ENCODE results near the gene CLCNKB. TPM values are rescaled to one million over a fixed set of nuclear protein-coding genes. Genes with fewer than 3 reads are reported as not detected.

The CLCNKB gene
- total and polyA plus RNA-seq, 2 of the 4 experiments (the other 2 are of a cell fraction), result 0.09 TPM; not detected in 1

DNA sequence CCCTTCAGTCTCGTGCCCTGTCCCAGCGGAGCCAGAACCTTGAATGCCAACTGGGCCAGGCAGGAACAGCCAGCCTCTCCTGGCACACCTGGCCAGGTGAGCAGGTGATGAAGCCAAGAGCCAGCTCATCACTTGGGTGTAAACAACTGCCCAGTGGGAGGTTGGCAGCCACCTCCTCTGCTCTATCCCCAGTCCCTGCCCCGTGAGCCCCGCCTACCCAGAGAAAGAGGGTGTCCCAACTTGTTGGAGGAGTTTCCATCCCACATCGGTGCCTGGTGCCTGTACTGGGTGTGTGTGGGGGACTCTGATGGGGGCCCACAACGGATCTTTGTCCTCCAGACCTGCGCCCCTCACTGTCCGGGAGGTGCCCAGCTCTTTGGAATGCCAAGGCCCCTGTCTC, 47.7 kb downstream of the CLCNKB start:
- Histone ChIP-seq H3K23ac (ENCODE audit: low read depth, low read length) (no peak overlapping the region), H3K4me2 (ENCODE audit: low read depth, low read length) (no peak overlapping the region), H3K9me1 (ENCODE audit: insufficient read depth, low read length) (no peaks in the 10 kb centered on the region), H3K14ac (replicated peaks; ENCODE audit: low read depth, low read length) (no peak overlapping the region), H3K36me3 (ENCODE audit: control insufficient read depth, insufficient read depth, low read length) (no peaks in the 10 kb centered on the region), H2BK20ac (ENCODE audit: low read depth, low read length) (no peak overlapping the region), H2AK5ac (ENCODE audit: low read depth, low read length) (no peak overlapping the region), H2BK5ac (ENCODE audit: low read depth, low read length, poor library complexity, severe bottlenecking) (no peak overlapping the region), H3K79me1 (ENCODE audit: low read depth in 1 of 2, low read length in 2 of 2) (no peaks in the 10 kb centered on the region), H3K18ac (ENCODE audit: low read depth, low read length) (no peak overlapping the region), H4K5ac (ENCODE audit: low read depth, low read length) (no peak overlapping the region), H3K27ac (ENCODE audit: insufficient read depth, low read length) (no peak overlapping the region), H3K27me3 (ENCODE audit: control insufficient read depth, insufficient read depth, low read length) (peaks cover 4% of the 10 kb centered on the region; the same call in 1 of the 2 replicates), H2AFZ (replicated peaks; ENCODE audit: low read length, poor library complexity) (no peak overlapping the region), H3K9me3 (ENCODE audit: control insufficient read depth, insufficient read depth, low read length) (no peaks in the 10 kb centered on the region), H4K8ac (ENCODE audit: low read depth in 2 of 2, low read length in 2 of 2) (no peak overlapping the region), H3K4ac (ENCODE audit: low read depth, low read length) (no peak overlapping the region), H3K4me1 (ENCODE audit: control insufficient read depth, insufficient read depth, low read length) (peaks cover 8% of the 10 kb centered on the region), H3K4me3 (ENCODE audit: insufficient read depth, low read depth, low read length) (no peak overlapping the region), H4K91ac (ENCODE audit: insufficient read depth, low read depth, low read length) (no peak overlapping the region), H3K56ac (ENCODE audit: extremely low read depth, insufficient read depth, low read length) (no peak overlapping the region), H2AK9ac (replicated peaks; ENCODE audit: low read depth, low read length, poor library complexity) (no peak overlapping the region), H4K20me1 (ENCODE audit: insufficient read depth, low read length) (no peaks in the 10 kb centered on the region), H3K9ac (ENCODE audit: low read depth, low read length) (no peak overlapping the region), H2BK120ac (ENCODE audit: low read depth, low read length) (no peak overlapping the region), H2BK15ac (ENCODE audit: low read depth, low read length) (no peak overlapping the region)
- dilution Hi-C loops (cut with HindIII; ENCODE audit: low sequenced_read_pairs, unreplicated experiment) (no loop called here), in situ Hi-C loops (cut with MboI; ENCODE audit: low sequenced_read_pairs) (no loop called here), intact Hi-C loops (cut with micrococcal nuclease) (no loop called here)
- no TSS peak for BruUV-seq (replicated peaks)
- TF ChIP-seq NFE2L2 (IDR thresholded peaks at IDR 0.05; ENCODE audit: low read depth, low read length) (no peak), SMC3 (IDR thresholded peaks at IDR 0.05; ENCODE audit: low read depth, low read length) (no peak)
- 90% methylated on average over 2 of the region's 8 CpGs; no CpG with 5 or more reads in 1 of the 2 experiments for WGBS, 2 experiments (ENCODE audit: extremely low coverage in 2 of 2, insufficient read length in 1 of 2)
- DNase-seq (no peak), ATAC-seq (ENCODE audit: low read depth) (no peak)
- ChIA-PET CTCF (no interaction called here), POLR2A (ENCODE audit: unreplicated experiment) (no interaction called here)
